ENCODE data around the gene APAF1. TPM values are rescaled to one million over a fixed set of nuclear protein-coding genes. Genes with fewer than 3 reads are reported as not detected.
A peak's percentile ranks its signal among the peaks of the same experiment; 100 is the strongest.

The APAF1 gene
- total and polyA plus RNA-seq, 4 donors = 1.9 to 11.6 (median 6.6) TPM

DNA sequence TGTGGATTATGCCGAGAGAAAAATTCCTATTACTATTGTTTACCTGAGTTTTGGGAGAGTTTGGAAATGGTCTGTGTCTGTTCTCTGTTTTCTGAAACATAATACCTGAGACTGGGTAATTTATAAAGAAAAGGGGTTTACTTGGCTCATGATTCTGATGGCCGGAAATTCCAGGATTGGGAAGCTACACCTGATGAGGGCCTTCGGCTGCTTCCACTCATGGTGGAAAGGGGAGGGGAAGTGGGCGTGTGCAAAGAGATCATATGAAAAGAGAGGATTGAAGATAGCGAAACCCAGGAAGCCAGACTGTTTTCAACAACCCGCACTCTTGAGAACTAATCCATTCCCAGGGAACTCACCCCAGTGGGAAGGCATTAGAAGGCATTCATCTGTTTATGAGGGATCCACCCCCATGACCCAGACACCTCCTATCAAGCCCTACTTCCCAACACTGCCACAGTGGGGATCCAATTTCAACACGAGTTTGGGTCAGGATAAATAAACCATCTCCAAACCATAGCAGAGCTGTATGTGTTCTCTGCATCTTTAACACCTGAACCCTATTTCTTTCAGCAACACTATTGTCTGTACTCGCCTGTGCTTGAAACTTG, 51.1 kb downstream of the APAF1 start:
- H3K9ac ChIP-seq (ENCODE audit: low read depth in 1 of 2, low read length in 2 of 2) = no peak overlapping the region
- H3K27me3 ChIP-seq (ENCODE audit: control insufficient read depth in 4 of 4, insufficient read depth in 4 of 4, low read length in 3 of 4) = no peaks in the 10 kb centered on the region
- WGBS = 90% methylated on average over 8 of the region's 8 CpGs
- no peaks in the 10 kb centered on the region for H3K9me3 ChIP-seq (ENCODE audit: control insufficient read depth in 4 of 4, low read length in 3 of 4)
- H3K36me3 ChIP-seq (ENCODE audit: control insufficient read depth in 4 of 4, insufficient read depth in 3 of 4, low read depth in 1 of 4, low read length in 3 of 4) = no peaks in the 10 kb centered on the region
- H3K27ac ChIP-seq (ENCODE audit: low read depth in 1 of 2, low read length in 2 of 2) = no peak overlapping the region
- H3K4me3 ChIP-seq (ENCODE audit: low read depth in 1 of 3, low read length in 3 of 3) = no peak overlapping the region
- peaks cover 0 to 10% (median 6%) of the 10 kb centered on the region in 4 donors for H3K4me1 ChIP-seq (ENCODE audit: control insufficient read depth in 4 of 4, insufficient read depth in 4 of 4, low read length in 3 of 4)
- no peak for DNase-seq (ENCODE audit: low spot score)
- TF ChIP-seq, protein P1, sequence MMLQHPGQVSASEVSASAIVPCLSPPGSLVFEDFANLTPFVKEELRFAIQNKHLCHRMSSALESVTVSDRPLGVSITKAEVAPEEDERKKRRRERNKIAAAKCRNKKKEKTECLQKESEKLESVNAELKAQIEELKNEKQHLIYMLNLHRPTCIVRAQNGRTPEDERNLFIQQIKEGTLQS (IDR thresholded peaks at IDR 0.05) = no peak
- TF ChIP-seq SP1 (IDR thresholded peaks at IDR 0.05) = no peak
- TF ChIP-seq, protein P2, sequence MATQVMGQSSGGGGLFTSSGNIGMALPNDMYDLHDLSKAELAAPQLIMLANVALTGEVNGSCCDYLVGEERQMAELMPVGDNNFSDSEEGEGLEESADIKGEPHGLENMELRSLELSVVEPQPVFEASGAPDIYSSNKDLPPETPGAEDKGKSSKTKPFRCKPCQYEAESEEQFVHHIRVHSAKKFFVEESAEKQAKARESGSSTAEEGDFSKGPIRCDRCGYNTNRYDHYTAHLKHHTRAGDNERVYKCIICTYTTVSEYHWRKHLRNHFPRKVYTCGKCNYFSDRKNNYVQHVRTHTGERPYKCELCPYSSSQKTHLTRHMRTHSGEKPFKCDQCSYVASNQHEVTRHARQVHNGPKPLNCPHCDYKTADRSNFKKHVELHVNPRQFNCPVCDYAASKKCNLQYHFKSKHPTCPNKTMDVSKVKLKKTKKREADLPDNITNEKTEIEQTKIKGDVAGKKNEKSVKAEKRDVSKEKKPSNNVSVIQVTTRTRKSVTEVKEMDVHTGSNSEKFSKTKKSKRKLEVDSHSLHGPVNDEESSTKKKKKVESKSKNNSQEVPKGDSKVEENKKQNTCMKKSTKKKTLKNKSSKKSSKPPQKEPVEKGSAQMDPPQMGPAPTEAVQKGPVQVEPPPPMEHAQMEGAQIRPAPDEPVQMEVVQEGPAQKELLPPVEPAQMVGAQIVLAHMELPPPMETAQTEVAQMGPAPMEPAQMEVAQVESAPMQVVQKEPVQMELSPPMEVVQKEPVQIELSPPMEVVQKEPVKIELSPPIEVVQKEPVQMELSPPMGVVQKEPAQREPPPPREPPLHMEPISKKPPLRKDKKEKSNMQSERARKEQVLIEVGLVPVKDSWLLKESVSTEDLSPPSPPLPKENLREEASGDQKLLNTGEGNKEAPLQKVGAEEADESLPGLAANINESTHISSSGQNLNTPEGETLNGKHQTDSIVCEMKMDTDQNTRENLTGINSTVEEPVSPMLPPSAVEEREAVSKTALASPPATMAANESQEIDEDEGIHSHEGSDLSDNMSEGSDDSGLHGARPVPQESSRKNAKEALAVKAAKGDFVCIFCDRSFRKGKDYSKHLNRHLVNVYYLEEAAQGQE (IDR thresholded peaks at IDR 0.05) = no peak
- TF ChIP-seq JUND (IDR thresholded peaks at IDR 0.05) = no peak
- no peak for TF ChIP-seq TAF1 (conservative IDR thresholded peaks at IDR 0.05)
- no peak for TF ChIP-seq GABPA (IDR thresholded peaks at IDR 0.05 in 1 of 2, conservative IDR thresholded peaks at IDR 0.05 in 1 of 2)
- TF ChIP-seq FOXA1 (IDR thresholded peaks at IDR 0.05) = no peak
- no peak for TF ChIP-seq RXRA (IDR thresholded peaks at IDR 0.05)
- no peak for TF ChIP-seq FOXA2 (IDR thresholded peaks at IDR 0.05)
- no peak for TF ChIP-seq RAD21 (IDR thresholded peaks at IDR 0.05)

DNA sequence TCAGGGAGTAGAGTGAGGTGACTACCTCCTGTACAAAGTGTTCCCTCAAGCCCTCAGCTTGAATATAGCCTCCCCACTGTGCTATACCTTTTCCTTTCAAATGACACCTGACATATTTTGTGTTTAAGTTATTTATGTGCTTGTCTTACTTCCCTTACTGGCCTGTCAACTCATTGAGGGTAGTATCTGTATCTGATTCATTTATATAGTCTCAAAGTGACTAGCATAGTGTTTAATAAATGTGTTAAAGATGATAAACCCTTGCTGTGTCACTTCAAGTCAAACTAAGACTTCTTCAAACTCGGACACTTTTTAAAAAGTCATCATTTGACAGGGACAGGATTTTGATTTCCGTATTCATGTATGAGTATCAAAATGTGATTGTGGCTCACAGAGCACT, 52.1 kb downstream of the APAF1 start:
- Histone ChIP-seq H3K4me1 (ENCODE audit: control insufficient read depth in 4 of 4, insufficient read depth in 4 of 4, low read length in 3 of 4) (peaks cover 0 to 7% (median 4%) of the 10 kb centered on the region in 4 donors), H3K9me3 (ENCODE audit: control insufficient read depth in 4 of 4, low read length in 3 of 4) (no peaks in the 10 kb centered on the region), H3K4me3 (ENCODE audit: low read depth in 1 of 3, low read length in 3 of 3) (no peak overlapping the region), H3K36me3 (ENCODE audit: control insufficient read depth in 4 of 4, insufficient read depth in 3 of 4, low read depth in 1 of 4, low read length in 3 of 4) (no peaks in the 10 kb centered on the region), H3K9ac (ENCODE audit: low read depth in 1 of 2, low read length in 2 of 2) (no peak overlapping the region), H3K27ac (ENCODE audit: low read depth in 1 of 2, low read length in 2 of 2) (no peak overlapping the region), H3K27me3 (ENCODE audit: control insufficient read depth in 4 of 4, insufficient read depth in 4 of 4, low read length in 3 of 4) (no peaks in the 10 kb centered on the region)
- no peak for DNase-seq (ENCODE audit: low spot score)
- WGBS = 89% methylated on average over 2 of the region's 2 CpGs
- TF ChIP-seq HNF4A (conservative IDR thresholded peaks at IDR 0.05) = no peak
- TF ChIP-seq, protein P1 (IDR thresholded peaks at IDR 0.05) = no peak

DNA sequence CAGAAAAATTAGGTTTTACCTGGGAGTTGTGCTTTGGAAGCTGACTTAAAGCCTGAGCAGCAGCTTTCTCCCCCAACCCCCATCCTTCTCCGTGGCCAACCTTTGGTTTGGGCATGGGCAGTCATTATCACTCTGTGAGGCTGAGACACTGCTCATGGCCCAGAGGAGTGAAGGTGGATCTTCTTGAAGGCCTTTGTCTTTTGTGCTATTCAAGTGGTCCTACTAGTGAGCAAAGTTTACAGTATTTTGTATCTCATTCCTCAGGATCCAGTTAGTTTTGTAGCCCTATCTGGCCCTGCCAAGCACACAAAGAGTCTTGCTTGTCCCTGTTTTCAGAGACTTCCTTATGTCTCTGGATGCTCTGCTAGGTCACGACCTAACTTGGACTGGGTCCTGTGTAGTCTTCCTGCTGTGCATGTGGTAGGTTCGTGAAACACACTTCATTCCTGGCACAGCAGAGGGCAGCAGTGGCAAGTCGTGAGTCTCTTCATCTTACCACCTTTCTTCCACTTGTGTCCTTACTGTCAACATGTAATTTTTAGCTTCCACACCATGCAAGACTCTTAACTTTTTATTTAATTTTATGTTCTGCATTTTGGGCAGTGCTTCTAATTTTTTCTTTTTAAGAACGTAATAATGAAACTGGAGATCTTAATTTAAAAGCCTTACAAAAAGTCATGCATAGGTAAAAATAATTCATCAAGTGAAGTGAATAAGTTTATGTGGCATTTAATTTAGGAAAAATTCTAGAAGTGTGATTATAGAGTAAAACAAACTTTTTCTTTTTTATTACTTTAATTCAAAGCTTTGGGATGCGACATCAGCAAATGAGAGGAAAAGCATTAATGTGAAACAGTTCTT, 53.7 kb downstream of the APAF1 start:
- Histone ChIP-seq H3K27me3 (ENCODE audit: control insufficient read depth in 4 of 4, insufficient read depth in 4 of 4, low read length in 3 of 4) (no peaks in the 10 kb centered on the region), H3K9ac (ENCODE audit: low read depth in 1 of 2, low read length in 2 of 2) (no peak overlapping the region), H3K9me3 (ENCODE audit: control insufficient read depth in 4 of 4, low read length in 3 of 4) (no peaks in the 10 kb centered on the region), H3K27ac (ENCODE audit: low read depth in 1 of 2, low read length in 2 of 2) (no peak overlapping the region), H3K36me3 (ENCODE audit: control insufficient read depth in 4 of 4, insufficient read depth in 3 of 4, low read depth in 1 of 4, low read length in 3 of 4) (no peaks in the 10 kb centered on the region), H3K4me3 (ENCODE audit: low read depth in 1 of 3, low read length in 3 of 3) (no peak overlapping the region), H3K4me1 (ENCODE audit: control insufficient read depth in 4 of 4, insufficient read depth in 4 of 4, low read length in 3 of 4) (peaks cover 0 to 7% (median 4%) of the 10 kb centered on the region in 4 donors)
- WGBS = 31% methylated on average over 6 of the region's 6 CpGs
- peak; percentile 38 for DNase-seq (ENCODE audit: low spot score)
- TF ChIP-seq RXRA (IDR thresholded peaks at IDR 0.05) (peak; percentile 49 to 58), JUND (IDR thresholded peaks at IDR 0.05) (no peak), FOXA2 (IDR thresholded peaks at IDR 0.05) (peak; percentile 16), NR2F2 (IDR thresholded peaks at IDR 0.05) (peak; percentile 70), EGR1 (IDR thresholded peaks at IDR 0.05; ENCODE audit: low read depth in 2 of 2) (no peak), RAD21 (IDR thresholded peaks at IDR 0.05) (peak; percentile 76 to 82), TAF1 (conservative IDR thresholded peaks at IDR 0.05) (no peak), HNF4A (conservative IDR thresholded peaks at IDR 0.05) (peak; percentile 49 to 61), FOXA1 (IDR thresholded peaks at IDR 0.05) (no peak), YY1 (IDR thresholded peaks at IDR 0.05) (no peak)
- TF ChIP-seq, protein P3, sequence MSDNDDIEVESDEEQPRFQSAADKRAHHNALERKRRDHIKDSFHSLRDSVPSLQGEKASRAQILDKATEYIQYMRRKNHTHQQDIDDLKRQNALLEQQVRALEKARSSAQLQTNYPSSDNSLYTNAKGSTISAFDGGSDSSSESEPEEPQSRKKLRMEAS (IDR thresholded peaks at IDR 0.05) = no peak
- TF ChIP-seq, protein P2 (IDR thresholded peaks at IDR 0.05) = no peak

Measured in liver (tissue), 9 donors.